Right renal pelvis (tissue), 4 donors: Measurements from ENCODE around the gene C2CD4D. TPM values are rescaled to one million over a fixed set of nuclear protein-coding genes. Genes with fewer than 3 reads are reported as not detected.

Source experiments
- DNase-seq, 4 donors: peaks; one replicate each; pipeline ENCODE4 v3.0.0-alpha.2; 2013; ENCODE audit warnings: low read depth in 4 of 4, low spot score in 3 of 4, missing footprints in 1 of 4
- polyA plus RNA-seq, 4 donors: library from polyadenylated mRNA; unstranded; fragments of 120-200 nt; gene quantifications; one replicate each; pipeline ENCODE4 v1.2.1, GENCODE V29; 2013; ENCODE audit not compliant: insufficient read length in 4 of 4

The C2CD4D gene
- polyA plus RNA-seq, 4 donors: 0.18 to 0.64 (median 0.23) TPM

- no peak for DNase-seq
Measured at GRCh38 chr1:151816548-151817352, 22.9 kb downstream of the C2CD4D start.

GRCh38 chr1:151815716-151816327, 23.8 kb downstream of the C2CD4D start:
- no peak for DNase-seq

GRCh38 chr1:151814971-151815545, 24.6 kb downstream of the C2CD4D start:
- no peak for DNase-seq

GRCh38 chr1:151814426-151814825, 25.2 kb downstream of the C2CD4D start:
- DNase-seq: no peak

GRCh38 chr1:151813271-151813977, 26.2 kb downstream of the C2CD4D start:
- no peak for DNase-seq

- DNase-seq: no peak
Measured at GRCh38 chr1:151811181-151811580, 28.4 kb downstream of the C2CD4D start.

- no peak for DNase-seq
Measured at GRCh38 chr1:151809985-151810556, 29.5 kb downstream of the C2CD4D start.

GRCh38 chr1:151809290-151809984, 30.2 kb downstream of the C2CD4D start:
- DNase-seq: no peak

GRCh38 chr1:151807766-151808165, 31.9 kb downstream of the C2CD4D start:
- DNase-seq: no peak

GRCh38 chr1:151807131-151807530, 32.5 kb downstream of the C2CD4D start:
- DNase-seq: no peak

- no peak for DNase-seq
Measured at GRCh38 chr1:151806170-151806569, 33.5 kb downstream of the C2CD4D start.

GRCh38 chr1:151805066-151805820, 34.4 kb downstream of the C2CD4D start, which contains the start of gene LINGO4:
TSS of gene LINGO4 (minus strand) at chr1:151805419. CDS start at chr1:151802704, 2,715 bp downstream.
- no peak for DNase-seq

GRCh38 chr1:151803915-151804314, 35.7 kb downstream of the C2CD4D start:
- no peak for DNase-seq

GRCh38 chr1:151803164-151803563, 36.5 kb downstream of the C2CD4D start:
- DNase-seq: no peak

- no peak for DNase-seq
Measured at GRCh38 chr1:151802372-151802771, 37.2 kb downstream of the C2CD4D start.

GRCh38 chr1:151801846-151802245, 37.8 kb downstream of the C2CD4D start:
- no peak for DNase-seq

- no peak for DNase-seq
Measured at GRCh38 chr1:151801310-151801820, 38.3 kb downstream of the C2CD4D start.

GRCh38 chr1:151800830-151801229, 38.8 kb downstream of the C2CD4D start:
- DNase-seq: no peak
